KG1 (cell line): Measurements from ENCODE around the gene LTA4H.

Source experiments
- DNase-seq: peaks from one replicate; lab custom pipeline; 2025; lab: John Stamatoyannopoulos, UW

The LTA4H gene

DNA sequence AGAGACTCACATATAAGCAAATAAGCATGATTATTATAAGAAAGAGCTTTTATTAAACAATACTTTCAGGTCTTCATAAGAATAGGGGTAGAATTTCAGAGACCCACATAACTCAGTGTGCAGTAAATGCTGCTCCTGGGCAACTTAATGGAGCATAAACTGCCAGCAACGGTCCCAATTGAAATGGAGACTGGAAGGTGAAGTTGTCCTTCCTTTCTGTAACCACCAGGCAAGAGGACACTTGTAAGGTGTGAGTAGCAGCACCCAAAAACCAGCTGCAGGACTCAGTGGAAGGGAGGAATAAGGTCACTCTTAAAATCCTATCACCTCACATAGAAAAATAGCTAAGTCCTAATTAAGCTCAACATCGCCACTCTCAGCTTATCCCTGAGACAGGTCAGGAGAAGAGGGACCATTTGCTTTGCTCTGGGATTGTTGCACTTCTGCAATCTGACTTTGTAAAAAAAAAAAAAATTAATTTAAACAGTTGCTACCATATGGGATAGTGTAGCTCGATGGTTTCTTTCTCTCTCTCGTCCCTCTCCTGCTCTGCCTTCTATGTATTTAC lies 22.7 kb upstream of the LTA4H start:
- DNase-seq = no peak

DNA sequence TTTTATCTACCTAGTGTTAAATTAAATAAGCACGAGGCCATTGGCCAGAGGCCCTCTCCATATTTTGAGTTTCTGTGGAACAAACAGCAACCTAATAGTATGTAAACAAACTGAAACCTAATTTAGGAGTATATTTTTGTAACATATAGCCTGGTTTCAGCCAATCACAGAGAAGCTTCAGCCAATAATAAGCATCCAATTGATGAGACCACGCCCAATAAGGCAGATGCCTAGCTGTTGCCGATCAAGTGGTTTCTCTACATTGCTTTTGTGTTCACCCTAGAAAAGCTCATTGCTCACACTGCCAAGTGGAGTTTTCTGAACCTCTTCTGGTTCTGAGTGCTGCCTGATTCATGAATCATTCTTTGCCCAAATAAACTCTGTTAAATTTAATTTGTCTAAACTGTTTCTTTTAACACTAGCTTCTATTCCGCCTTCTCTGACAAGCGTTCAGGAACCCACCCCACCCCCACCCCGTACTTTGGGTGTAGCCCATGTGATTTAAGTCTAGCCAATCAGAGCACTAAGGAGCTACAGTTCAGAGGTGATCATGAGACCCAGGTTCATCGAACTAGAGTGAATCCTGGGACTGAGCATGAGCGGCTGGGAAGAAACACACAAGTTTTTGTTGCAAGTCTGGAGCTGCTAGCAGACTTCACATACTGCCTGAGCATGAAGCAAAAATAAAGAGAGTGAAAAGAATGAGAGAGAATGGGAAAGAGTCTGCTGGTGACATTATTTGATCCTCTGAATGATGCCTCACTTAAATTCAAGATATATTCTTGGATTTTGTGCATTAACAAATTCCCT lies 21.5 kb upstream of the LTA4H start:
- no peak for DNase-seq

DNA sequence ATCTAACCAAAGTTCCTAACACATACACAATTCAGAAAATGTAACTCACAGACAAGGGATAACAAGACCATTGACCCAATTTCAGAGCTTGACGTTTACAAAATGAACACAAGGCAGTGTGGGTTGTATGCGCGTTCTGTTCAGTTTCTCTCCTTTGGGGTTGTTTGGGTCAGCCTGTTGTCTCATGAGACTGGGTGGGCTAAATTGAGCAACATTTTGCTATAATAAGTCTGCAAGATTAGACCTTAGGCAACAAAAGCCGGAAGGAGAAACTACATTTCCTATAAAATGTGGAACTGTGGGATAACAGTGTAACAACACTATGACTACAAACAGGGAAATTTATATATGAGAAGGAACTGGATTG lies 18.8 kb upstream of the LTA4H start:
- no peak for DNase-seq

DNA sequence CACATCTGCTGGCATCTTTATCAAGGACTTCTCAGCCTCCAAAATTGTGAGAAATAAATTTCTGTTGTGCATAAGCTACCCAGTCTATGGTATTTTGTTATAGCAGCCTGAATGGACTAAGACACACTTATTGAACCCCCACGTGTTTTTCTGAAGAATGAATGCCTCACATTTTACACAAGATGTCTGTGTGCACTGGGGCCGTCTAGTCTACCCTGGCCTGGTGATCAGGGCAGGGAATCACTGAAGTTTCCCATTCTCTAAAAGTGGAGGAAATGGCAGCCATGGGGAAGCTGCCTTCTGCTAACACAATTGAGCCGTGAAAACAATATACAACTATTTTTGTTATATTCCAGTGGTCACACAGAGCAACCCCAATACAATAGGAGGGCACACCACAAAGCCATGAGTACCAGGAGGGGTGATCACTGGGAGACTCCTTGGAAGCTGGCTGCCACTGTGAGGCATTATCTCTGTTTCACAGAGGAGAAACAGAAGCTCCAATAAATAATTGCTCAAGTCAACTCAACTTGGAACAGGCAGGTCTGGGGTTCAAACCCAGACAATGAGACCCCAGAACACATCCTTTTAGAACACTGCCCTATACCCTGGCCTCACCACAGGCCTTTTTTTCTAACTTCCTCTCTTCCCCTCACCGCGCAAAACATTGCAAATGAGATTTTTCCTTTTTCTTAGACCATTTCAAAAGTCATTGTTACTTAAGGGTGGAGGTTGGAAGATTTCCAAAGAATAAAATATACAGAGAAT lies 18.3 kb upstream of the LTA4H start:
- DNase-seq = peak; percentile 28

DNA sequence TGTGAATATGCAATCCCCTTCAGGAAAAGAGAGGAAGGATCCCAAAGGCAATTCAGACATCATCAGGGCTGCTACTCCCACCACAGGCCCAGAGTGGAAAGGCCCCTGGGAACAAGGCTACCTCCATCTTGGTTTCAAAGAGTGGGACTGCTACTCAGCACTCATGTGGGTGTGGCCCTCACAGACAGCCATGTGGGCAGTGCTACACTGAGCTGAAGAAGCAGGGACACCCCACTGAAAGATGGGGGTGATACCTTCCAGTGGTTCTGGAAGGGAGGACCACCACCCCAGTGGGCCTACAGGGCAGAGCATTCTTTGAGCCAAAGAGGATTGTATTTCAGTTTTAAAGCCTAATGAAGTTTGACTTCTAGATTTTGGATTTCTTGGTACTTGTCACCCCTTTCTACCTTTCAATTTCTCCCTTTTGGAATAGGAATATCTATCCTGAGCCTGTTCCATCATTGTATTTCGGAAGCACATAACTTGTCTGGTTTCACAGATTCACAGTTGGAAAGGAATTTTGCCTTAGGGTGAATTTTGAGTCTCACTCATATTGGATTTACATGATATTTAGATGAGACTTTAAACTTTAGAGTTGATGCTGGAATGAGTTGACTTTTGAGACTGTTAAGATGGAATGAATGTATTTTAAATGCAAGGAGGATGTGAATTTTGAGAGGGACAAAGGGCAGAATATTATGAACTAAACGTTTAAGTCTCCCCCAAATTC lies 16.5 kb upstream of the LTA4H start:
- no peak for DNase-seq

DNA sequence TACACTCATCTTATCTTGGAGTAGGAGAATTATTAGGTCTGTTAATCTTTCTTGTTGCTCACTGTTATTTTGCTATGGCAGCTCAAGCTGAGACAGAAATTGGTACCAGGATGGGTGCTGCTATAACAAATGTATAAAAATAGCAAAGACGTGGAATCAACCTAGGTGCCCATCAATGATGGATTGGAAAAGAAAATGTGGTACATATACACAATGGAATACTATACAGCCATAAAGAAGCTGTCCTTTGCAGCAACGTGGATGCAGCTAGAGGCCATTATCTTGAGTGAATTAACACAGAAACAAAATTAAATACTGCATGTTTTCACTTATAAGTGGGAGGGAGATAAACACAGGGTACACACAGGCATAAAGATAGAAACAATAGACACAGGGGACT lies 14.8 kb upstream of the LTA4H start:
- no peak for DNase-seq

DNA sequence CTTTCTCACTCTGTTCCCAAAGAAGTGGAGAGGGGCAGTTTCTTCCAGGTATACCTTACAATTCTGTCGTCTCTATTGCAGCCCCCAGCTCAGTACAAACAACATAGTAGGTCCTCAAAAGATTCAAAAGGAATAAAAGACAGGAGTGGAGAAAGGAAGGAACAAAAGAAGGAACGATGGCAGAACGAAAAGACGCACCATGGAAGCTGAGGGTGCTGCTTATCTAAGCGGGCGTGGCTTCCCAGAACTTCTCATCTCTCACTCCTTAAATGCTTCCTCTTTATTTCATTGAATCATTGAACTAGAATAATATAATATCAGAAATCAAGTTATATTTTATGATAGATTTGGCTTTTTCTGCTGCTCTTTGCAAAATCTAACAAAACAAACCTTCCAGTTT lies 13.7 kb upstream of the LTA4H start:
- no peak for DNase-seq

DNA sequence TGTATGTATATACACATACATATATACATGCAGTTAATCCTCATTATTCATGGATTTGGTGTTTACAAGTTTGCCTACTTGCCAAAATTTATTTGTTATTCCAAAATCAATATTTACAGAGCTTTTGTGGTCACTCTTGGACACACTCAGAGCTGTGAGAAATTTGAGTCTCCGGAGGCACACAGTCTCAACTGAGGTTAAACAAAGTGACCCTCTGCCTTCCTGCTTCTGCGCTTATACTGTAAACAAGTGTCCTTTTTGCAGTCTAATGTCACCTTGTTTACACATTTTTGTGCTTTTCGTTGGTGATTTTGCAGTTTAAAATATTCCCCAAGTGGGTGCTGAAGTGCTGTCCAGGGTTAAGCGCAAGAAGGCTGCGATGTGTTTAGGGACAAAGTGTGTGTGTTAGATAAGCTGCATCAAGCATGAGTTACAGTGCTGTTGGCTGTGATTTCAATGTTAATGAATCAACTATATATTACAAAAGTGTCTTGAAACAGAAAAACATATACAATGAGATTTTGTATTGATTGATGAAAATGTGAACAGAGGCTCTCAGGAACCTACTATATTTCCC lies 13.1 kb upstream of the LTA4H start:
- DNase-seq = no peak

DNA sequence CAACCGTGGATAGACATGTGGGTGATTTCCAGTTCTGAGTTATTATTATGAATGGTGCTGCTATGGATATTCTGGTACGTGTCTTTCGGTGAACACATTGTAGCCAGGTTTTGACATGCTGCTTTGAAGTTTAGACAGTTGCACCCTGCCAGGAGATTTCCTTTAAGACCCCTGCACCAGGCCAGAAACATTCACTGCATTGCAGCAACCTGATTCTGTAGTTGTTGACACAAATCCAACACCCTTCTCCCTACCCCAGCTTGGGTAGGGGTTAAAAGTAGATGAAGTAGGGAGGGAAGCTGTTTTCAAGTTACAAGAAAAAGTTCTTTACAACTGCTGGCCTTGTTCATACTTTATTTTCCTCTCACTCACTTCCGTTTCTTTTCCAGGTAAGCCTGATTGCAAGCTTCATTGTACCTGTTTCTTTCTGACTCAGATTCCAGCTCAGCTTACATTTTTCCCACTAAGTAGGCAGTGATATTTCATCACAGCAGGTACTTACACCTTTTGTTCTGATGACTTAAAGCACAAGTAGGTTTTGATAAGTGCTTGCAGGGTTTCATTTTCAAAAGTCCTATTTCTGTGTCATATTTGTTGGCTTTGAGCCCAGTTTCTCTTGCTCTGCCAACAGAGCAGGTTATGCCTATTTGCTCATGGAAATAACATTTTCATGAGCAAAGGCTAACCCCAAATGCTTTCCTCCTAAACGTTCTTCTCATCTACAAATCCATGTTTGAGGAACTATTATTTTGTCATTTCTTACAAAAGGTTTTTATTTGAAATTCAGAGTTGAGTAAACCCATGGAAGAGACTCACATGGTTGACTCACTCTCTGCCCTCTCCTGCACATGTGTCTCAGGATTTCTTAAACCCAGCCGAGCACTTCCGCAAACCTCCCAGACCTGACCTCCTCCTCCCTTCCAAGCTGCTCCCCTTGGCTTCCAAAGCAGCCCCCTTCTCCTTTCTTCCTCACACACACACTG lies 12.1 kb upstream of the LTA4H start:
- DNase-seq = no peak

DNA sequence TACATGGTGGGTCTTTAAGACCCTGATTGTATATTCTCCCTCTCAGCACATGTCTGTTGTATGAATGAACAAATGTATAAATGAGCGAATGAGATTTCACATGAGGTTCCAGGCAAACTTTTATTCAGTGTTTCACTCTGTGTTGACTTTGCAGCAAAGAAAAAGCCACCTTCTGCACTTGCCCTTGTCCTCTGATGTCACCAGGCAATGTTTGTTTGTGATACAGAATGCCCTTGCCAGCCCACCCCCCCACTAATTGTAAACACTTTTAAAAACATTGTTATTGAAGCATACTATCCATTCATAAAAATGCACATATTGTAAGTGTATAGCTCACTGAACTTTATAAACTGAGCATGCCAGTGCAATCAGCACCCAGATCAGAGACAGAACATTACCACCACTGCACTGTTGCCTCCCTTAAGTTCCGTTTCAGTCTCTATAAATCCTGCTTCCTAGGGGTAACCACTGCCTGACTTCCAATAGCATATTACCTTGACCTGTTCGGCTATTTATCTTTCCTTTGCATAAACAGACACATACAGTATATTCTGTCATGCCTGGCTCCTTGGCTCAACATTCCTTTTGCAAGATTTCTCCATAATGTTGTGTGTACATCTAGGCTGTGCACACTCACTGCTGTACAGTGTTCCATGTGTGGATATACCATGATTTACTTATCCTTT lies 11.3 kb upstream of the LTA4H start:
- DNase-seq = no peak

DNA sequence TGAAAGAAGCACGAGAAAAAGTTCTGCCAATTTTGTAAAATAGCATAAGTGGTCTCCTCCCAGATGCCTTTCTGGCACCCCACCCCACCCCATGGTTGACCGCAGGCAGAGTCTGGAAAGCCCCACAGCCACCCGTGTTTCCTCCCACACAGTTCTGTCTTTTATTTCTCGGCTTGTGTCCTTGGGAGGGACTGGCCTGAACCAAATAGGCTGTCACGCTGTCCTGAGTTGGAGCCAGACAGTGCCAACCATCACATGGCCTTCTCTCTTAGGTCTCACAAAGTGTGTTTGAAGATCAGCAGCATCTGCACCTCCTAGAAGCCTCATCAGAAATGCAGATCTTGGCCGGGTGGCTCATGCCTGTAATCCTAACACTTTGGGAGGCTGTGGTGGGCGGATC lies 10.2 kb upstream of the LTA4H start:
- no peak for DNase-seq

DNA sequence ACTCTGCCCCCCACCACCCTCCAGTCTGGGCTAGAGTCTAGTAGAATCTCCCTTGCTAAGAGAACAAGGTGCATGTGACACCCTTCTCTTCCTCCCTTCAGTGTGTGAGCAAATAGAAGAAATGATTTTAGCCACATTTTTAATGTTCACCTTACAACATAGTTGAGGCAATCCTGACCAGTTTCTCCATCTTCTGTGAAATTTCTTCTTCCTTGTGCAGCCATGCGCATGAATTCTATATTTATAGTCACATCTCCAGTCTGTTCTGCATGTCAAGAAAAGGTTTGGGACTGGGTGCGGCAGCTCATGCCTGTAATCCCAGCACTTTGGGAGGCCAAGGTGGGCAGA lies 9.5 kb upstream of the LTA4H start:
- no peak for DNase-seq

DNA sequence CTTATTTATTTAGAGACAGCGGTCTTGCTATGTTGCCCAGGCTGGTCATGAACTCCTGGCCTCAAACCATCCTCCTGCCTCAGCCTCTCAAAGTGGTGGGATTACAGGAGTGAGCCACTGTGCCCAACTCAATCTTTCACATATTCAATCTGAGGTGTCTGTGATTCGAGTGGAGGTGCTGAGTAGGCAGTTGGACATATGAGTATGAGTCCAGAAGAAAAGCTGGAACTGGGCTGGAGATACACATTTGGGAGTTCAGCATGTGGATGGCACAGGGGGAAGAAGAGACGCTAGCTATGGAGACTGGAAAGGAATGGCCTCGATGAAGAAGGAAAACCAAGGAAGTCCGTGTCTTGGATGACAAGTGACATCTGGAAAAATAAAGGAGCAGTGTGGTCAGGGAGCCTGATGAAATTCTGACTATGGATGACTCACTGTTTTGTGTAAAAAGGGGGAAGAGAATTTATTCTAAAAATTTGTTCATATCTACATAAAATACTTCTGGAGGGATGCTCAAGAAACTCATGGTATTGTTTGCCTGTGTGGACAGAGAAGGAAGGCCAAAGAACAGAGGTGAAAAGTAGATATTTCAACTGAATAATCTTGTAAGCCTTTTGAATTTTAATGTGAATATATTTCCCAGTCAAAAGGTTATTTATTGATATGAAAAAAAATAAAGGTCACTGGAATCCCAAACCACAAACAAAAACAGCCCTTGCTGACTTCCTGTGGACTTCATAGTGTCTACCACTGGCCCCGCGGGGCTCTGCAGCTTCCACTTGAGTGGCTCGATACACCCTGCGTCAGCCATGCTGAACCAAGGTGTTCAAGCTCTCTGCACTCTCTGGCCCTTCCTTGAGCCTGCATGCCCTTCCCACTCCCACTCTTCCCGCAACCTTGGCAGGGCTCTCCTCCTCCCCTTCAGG lies 8.9 kb upstream of the LTA4H start:
- no peak for DNase-seq

DNA sequence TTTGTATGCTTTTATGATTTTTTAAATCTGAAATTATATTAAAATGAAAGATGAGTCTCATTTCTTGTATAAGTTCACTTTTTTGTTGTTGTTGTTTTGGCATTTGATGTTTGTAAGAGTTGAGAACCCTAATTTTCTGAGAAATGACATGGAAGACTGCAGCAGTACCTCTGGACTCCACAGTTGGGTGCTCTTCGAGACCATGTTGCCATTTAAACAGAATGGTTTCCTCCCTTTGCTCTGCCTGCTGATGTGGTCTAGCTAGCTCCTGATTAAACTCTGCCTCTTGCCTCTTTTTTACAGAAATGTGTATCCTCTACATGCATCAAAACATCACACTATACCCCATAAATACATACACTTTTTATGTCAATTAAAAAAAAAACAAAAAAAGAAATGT lies 5.8 kb upstream of the LTA4H start:
- DNase-seq = no peak

DNA sequence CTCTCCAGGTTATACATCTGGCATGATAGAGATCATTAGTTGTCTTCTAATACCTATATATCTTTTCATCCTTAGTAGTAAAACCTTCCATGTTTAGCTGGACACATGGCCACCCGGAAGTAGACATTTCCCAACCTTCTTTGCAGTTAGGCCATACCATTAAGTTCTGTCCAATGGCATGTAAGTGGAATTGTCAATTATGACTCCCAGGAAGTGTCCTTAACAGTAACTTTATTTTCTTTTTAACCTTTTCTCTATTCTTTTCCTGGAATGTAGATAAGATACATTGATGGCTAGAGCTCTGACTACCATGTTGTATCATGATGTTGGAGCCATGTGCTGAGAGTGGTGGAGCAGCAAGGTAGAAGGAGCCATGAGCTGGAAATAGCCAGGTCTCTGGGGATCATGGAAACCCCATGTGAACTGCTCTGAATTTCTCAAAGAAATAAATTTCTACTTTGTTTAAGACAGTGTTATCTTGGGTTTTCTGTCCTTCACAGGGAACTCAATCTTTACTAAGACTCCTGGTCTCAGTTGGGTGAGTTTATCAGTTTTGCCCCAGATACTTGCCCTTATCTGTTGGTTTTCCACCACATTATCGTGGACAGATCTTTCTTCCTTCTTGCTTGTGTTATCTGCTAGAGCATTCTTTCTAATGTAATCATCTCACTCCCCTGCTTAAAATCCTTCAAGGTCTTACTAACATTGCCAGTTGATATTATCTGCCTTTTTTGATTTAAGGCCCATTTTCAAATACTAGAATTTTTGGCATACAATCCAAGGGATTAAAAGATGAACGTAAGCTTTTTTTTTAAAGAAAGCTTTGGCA lies 5.1 kb upstream of the LTA4H start:
- no peak for DNase-seq

DNA sequence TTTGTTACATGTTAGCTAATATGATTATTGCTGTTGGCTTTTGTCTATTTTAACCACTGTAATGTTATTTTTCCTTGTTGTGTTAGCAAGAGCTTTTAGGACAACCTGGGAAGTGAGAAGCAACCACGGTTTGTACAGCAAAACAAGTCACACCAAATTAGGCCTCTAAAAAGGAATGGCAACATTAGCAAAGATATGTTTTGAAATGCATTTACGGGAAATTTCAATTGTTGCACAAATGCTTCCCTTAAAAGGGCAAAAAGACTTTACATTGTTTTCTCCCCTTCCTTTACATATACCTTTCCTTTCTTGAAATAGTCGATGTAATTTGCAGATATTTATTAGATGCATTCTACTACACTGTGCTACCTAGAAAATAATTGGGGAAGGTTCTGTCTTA lies 4.1 kb upstream of the LTA4H start:
- no peak for DNase-seq

DNA sequence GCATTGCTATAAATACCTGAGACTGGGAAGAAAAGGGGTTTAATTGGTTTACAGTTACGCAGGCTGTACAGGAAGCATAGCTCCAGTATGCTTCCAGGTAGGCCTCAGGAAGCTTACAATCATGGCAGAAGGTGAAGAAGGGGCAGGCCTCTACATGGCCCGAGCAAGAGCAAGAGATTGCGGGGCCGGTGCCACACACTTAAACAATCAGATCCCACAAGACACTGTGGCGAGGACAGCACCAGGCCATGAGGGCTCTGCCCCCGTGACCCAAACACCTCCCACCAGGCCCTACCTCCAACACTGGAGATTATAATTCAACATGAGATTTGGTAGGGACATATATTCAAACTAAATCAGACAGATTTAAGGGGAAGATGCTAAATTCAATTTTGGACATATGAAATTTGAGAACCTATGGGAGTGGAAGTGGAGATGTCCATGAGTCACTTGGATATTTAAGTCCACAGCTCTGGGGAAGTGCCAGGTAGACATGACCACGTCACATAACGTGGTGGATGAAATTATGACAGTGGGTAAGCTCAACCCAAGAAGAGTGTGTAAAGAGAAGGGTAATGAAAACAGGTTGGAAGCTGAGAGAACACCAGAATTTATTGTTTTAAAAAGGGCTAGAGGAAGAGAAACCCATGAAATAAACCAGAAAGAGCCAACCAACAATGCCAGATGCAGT lies 1.5 kb upstream of the LTA4H start:
- no peak for DNase-seq
